ENCODE measurements around the gene LHFPL6. TPM values are rescaled to one million over a fixed set of nuclear protein-coding genes. Genes with fewer than 3 reads are reported as not detected.

The LHFPL6 gene
- total RNA-seq, 2 donors from 2014 or later = 7.5 to 40.0 TPM

DNA sequence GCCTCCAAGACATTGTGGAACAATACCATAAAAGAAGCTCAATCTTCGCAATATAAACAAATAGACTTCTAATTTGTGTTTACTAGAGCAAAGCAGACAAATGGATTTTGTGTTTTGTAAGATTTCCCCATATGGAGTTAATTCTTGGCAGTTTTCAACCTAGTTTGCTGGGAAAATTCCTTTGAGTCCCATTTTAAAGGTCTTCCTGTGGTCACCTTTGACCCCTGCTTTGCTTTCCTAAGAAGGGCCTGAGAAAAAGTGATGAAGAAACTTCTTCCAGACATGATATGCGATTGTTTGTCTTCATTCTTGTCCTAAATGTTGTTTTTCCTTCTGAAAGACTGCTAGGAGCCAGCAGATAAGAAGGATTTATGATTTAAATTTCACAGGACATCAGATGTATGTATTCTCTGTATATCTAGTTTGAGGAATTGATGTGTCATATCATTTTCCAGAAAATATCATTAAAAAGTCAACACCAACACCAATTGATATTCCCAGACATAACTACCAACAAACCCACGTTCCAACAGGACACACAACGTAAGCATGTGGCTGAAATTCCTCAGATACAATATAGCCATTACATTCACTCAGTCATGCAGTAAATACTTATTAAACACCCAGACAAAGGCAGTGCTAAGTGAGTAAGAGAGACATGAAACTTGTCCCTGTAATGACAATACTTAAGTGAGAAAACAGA is 276.4 kb downstream of the LHFPL6 start:
- no peaks in the 10 kb centered on the region for H3K36me3 ChIP-seq
- WGBS = 73% methylated on average over 4 of the region's 4 CpGs
- DNase-seq (ENCODE audit: low spot score) = no peak
- no peaks in the 10 kb centered on the region for H3K4me1 ChIP-seq (replicated peaks)
- H3K9me3 ChIP-seq = no peaks in the 10 kb centered on the region
- intact Hi-C loops (cut with DNase I) = no loop called here
- no peak overlapping the region for H3K4me3 ChIP-seq
- no peak for TF ChIP-seq POLR2AphosphoS5 (IDR thresholded peaks at IDR 0.05)
- no peak for TF ChIP-seq CTCF (IDR thresholded peaks at IDR 0.05)
- TF ChIP-seq POLR2A (IDR thresholded peaks at IDR 0.05) = no peak
- H3K27me3 ChIP-seq (replicated peaks; ENCODE audit: insufficient read depth) = no peaks in the 10 kb centered on the region
- no peak overlapping the region for H3K27ac ChIP-seq

- no peaks in the 10 kb centered on the region for H3K36me3 ChIP-seq
- no peaks in the 10 kb centered on the region for H3K9me3 ChIP-seq
- 98% methylated on average over 4 of the region's 4 CpGs for WGBS
- no peak overlapping the region for H3K4me3 ChIP-seq
- DNase-seq (ENCODE audit: low spot score) = no peak
- intact Hi-C loops (cut with DNase I) = no loop called here
- no peaks in the 10 kb centered on the region for H3K27me3 ChIP-seq (replicated peaks; ENCODE audit: insufficient read depth)
- no peak overlapping the region for H3K27ac ChIP-seq
- H3K4me1 ChIP-seq (replicated peaks) = no peaks in the 10 kb centered on the region
- TF ChIP-seq POLR2AphosphoS5 (IDR thresholded peaks at IDR 0.05) = no peak
- TF ChIP-seq CTCF (IDR thresholded peaks at IDR 0.05) = no peak
- TF ChIP-seq POLR2A (IDR thresholded peaks at IDR 0.05) = no peak
These were observed 278.1 kb downstream of the LHFPL6 start for GRCh38 chr13:39324806-39325311.

- no peak for DNase-seq (ENCODE audit: low spot score)
- TF ChIP-seq POLR2AphosphoS5 (IDR thresholded peaks at IDR 0.05) (no peak), CTCF (IDR thresholded peaks at IDR 0.05) (no peak), POLR2A (IDR thresholded peaks at IDR 0.05) (no peak)
- H3K27ac ChIP-seq = no peak overlapping the region
- H3K4me3 ChIP-seq = no peak overlapping the region
- no peaks in the 10 kb centered on the region for H3K9me3 ChIP-seq
- H3K36me3 ChIP-seq = no peaks in the 10 kb centered on the region
- 68% methylated on average over 3 of the region's 3 CpGs for WGBS
- intact Hi-C loops (cut with DNase I) = no loop called here
- H3K4me1 ChIP-seq (replicated peaks) = no peaks in the 10 kb centered on the region
- no peaks in the 10 kb centered on the region for H3K27me3 ChIP-seq (replicated peaks; ENCODE audit: insufficient read depth)
These were observed 280.0 kb downstream of the LHFPL6 start for GRCh38 chr13:39322836-39323585.

DNA sequence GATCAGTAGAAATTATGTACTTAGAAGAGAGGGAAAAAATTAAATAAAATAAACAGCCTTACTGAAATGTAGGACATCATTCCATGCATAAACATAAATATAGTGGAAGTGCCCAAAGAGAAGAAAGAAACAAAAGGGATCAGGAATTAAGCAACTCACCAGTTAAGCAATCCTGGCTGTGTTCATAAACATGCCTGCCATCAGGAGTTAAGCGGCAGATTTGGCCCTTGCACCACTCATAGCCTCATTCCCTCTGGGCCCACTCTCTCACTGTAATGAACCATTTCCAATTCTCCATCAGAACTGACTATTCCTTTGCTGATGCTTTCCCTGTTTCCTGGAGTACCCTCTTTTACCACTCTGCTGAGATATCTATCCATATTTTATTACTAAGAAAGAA is 281.4 kb downstream of the LHFPL6 start:
- Histone ChIP-seq H3K9me3 (no peaks in the 10 kb centered on the region), H3K27me3 (replicated peaks; ENCODE audit: insufficient read depth) (no peaks in the 10 kb centered on the region), H3K36me3 (no peaks in the 10 kb centered on the region), H3K4me1 (replicated peaks) (no peaks in the 10 kb centered on the region), H3K4me3 (no peak overlapping the region), H3K27ac (no peak overlapping the region)
- 75% methylated on average over 1 of the region's 1 CpG for WGBS
- TF ChIP-seq CTCF (IDR thresholded peaks at IDR 0.05) = no peak
- intact Hi-C loops (cut with DNase I) = no loop called here
- no peak for DNase-seq (ENCODE audit: low spot score)

Measured in prostate gland (tissue), 2 donors.